Hepatocyte (in vitro differentiated cells): Measurements from ENCODE around the gene TRPM3.

Source experiments
- EZH2 ChIP-seq: fragments of 200-600 bp; sonication (generic); IDR thresholded peaks from 2 replicates; pipeline ENCODE4 v1.6.1; 2016; ENCODE audit warnings: antibody characterized with exemption, mild to moderate bottlenecking, borderline replicate concordance
- EZH2phosphoT487 ChIP-seq: fragments of 200-600 bp; sonication (generic); IDR thresholded peaks from one replicate; pipeline ENCODE4 v1.6.1; 2018; ENCODE audit warnings: antibody characterized with exemption, mild to moderate bottlenecking, low read depth, moderate library complexity; ENCODE audit not compliant: unreplicated experiment, severe bottlenecking
- TF ChIP-seq, protein P1 (sequence below): fragments of 200-600 bp; sonication (generic); IDR thresholded peaks from 2 replicates; pipeline ENCODE4 v1.5.1; 2016; ENCODE audit warnings: antibody characterized with exemption, mild to moderate bottlenecking; ENCODE audit not compliant: poor library complexity

DNA sequence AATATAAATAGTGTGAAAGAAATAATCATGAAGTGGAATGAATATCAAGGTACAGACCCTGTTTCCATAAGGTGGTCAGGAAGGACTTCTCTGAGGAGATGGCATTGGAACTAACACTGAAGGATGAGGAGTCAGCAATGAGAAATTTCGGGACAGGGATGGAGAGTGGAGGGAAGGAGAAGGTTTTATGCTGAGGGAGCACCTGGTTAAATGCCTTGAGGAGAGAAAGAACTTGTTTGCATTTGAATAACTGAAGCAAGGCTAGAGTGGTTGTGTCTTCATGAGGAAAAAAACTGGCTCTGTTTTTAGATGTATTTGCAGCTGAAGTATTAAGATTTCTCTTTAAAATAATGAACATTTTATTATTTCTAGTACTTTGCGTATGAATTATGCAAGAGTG is 180.8 kb downstream of the TRPM3 start:
- TF ChIP-seq EZH2 = no peak
- TF ChIP-seq EZH2phosphoT487 = no peak
- TF ChIP-seq, protein P1, sequence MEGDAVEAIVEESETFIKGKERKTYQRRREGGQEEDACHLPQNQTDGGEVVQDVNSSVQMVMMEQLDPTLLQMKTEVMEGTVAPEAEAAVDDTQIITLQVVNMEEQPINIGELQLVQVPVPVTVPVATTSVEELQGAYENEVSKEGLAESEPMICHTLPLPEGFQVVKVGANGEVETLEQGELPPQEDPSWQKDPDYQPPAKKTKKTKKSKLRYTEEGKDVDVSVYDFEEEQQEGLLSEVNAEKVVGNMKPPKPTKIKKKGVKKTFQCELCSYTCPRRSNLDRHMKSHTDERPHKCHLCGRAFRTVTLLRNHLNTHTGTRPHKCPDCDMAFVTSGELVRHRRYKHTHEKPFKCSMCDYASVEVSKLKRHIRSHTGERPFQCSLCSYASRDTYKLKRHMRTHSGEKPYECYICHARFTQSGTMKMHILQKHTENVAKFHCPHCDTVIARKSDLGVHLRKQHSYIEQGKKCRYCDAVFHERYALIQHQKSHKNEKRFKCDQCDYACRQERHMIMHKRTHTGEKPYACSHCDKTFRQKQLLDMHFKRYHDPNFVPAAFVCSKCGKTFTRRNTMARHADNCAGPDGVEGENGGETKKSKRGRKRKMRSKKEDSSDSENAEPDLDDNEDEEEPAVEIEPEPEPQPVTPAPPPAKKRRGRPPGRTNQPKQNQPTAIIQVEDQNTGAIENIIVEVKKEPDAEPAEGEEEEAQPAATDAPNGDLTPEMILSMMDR = no peak
